ENCODE results near the gene CYFIP1.

CYFIP1 gene

DNA sequence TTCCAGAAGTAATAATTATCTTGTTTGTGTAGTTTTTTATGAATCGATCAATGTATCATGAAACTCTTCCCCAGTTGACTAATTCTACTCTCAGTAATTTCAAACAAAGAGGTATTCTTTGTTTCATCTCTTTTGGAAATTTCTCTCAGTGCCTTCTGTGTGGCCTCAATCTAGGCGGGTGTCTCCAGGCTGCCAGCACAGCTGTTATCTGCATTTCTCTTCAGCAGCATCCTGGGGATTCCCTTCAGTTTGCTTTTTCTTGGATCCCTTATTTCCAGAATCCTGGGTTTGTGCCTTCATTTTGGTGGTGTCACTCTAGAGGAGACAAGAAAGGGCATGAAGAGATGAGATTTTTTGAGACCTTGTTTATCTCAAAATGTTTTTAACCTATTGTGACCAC is 119.0 kb downstream of the CYFIP1 start:
- no peak for DNase-seq

DNA sequence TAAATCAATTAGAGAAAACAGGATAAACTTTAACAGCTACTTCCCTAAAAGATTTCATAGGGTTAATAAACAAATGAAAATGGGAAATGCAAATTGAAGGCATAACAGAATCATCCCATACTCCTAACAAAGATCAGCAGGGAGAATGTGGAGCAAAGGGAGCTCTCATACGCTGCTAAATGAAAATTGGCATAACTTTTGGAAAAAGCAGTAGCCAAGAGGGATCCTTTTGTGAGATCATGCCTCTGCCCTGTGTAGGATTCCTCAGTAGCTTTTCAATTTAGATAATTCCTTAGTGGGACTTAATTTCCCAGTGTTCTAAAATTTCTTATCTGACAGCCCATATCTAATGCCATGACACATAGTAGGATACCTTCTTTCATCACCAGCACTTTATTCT is 123.5 kb downstream of the CYFIP1 start:
- DNase-seq, result no peak

DNA sequence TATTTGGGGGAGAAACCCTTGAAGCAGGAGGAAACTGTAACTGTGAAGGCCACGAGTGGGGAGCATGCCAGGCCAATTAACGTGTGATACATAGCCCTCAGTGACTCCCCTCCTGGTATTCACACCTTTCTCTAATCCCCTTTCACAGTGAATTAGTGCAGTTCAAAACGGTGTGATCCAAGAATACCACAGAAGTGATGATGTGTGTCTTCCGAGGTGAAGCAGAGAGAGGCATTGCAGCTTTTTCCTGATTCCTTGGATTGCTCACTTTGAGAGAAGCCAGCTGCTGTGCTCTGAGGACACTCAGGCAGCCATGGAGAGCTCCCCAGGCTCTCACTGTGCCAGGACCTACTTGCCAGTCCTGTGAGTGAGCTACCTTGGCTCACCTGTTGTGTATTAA is 124.4 kb downstream of the CYFIP1 start:
- no peak for DNase-seq

DNA sequence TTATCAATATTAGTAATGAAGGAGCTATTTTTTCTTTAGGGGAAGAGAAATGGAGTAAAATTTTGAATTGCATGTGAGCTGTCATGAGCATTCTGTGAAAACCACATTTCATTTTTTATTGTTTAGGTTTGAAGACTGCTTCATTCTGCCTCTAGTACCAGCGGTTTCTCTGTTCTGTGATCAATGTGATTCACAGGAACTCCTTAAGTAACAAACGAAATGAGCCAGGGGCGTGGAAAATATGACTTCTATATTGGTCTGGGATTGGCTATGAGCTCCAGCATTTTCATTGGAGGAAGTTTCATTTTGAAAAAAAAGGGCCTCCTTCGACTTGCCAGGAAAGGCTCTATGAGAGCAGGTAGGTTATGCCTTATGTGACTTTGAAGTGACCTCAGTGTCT is 128.7 kb downstream of the CYFIP1 start:
- no peak for DNase-seq

DNA sequence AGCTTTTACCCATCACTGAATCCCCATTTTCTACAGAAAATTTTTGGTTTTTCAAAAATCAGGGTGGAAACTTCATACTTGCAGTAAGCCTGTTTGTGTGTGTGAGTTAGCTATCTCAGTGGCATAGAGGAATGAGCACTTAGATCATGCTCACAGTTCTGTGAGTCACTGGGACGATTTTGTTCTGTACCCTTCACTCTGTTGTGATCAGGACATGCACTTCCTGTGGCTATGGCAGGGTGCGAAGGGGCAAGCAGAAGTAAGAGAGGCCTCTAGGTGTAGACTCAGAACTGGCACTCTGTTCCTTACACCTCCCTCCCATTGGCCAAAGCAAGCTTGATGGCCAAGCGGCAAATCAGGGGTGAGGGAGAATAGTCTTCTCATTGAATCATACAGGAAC is 130.1 kb downstream of the CYFIP1 start:
- DNase-seq, result no peak

DNA sequence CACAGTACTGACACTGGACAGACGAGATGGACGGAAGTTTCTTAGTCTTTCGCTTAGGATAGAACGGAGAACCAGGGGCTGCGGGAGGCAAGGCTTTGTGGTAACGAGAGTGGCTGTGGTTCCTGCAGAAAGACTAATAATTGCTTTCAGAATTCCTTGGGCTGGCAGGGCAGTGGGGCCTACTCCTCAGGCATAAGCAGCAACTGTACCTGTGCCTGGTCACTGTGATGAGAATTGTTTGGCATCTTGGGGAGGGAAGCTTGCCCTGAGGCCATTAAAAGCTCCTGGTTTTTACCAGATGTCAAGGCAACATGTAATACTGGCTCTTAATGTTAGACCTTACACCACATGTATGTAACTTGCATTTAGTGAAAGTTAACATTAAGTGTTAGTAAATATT is 134.1 kb downstream of the CYFIP1 start:
- DNase-seq, result no peak

DNA sequence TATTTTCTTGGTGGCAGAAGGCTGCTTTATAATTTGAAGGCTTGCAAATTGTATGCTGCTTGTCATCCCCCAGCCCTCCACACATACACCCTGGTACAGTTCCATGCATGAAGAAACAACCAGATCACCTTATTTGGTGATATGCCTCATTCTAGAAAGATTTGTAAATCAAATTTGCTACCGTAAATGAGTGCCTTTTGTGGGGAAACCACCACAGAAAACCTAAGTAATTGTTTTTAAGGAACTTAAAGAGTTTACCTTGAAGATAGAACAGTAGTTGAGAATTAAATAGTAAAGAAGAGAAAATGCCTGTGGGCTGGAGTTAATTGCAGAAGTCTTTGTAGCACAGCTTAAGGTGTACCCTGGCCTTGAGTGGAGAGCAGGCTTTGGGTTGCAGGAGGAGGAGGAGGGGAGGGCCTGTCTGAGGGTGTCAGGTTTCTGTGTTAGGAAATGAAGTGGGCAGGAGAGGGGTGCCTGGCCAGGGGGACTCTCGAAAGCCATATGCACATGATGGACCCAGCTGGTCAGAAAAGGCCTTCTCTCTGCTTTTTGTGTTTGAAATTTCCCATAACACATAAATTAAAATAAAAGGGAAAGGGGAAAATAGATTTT is 134.8 kb downstream of the CYFIP1 start:
- DNase-seq, result no peak

DNA sequence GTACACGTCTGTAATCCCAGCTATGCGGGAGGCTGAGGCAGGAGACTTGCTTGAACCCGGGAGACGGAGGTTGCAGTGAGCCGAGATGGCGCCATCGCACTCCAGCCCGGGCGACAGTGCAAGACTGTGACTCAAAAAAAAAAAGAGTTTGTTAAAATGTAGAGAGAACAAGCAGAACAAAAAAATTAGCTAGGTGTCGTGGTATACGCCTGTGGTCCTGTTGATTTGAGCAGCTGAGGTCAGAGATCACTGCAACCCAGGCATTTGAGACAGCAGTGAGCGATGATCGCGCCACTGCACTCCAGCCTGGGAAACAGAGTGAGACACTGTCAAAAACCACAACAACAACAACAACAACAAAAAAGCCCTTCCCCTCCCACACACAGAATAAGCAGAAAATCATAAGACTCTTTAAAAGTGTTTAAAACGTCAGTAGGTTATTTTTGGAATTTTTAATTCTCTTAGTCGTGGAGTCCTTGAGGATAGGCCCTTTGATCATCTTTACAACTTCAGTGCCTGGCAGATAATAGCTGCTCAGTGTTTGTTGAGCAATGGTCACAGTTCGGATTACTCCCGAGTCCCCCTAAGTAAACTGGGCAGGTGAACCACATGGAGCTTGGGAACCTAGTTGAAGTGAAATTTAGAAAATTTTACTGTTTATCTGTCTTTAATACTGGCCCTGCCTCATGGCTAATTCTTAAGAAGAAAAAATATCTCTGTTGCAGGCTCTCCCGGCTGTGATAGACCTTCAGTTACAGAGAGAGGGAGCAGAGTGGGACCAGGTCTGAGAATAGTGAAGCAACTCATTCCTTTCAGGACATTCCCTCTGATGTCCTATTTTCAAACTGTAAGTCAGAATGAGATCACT is 135.5 kb downstream of the CYFIP1 start:
- DNase-seq, result no peak

DNA sequence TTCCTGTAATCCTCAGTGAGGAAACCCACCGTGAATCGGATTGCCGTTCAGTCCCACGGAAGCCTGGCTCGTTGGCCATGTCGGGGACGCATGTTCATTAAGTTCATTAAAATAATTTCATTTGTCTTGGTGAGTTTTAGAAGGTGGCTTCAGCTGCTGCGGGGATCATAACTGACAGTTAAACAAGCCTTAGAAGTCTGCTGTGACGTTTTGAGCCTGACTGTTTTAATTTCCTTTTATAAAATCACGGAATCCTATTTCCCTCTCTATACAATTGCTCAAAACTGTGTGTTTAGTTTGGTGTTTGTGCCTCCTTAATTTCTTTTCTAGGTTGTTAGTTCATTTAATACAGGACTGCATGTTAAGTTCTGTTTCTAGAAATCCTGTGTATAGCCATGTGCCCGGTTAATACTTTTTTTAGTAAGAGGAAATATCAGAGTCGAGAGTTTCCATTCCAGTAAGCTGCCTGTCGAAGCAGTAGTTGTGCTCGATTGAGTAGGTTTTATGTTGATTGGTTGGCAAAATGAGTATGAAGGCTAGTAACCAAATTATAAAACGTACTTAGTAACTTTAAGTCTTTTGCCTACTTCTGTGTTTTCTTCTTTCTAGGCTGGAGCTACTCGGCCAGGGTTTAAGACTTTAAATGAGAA is 141.0 kb downstream of the CYFIP1 start:
- no peak for DNase-seq

DNA sequence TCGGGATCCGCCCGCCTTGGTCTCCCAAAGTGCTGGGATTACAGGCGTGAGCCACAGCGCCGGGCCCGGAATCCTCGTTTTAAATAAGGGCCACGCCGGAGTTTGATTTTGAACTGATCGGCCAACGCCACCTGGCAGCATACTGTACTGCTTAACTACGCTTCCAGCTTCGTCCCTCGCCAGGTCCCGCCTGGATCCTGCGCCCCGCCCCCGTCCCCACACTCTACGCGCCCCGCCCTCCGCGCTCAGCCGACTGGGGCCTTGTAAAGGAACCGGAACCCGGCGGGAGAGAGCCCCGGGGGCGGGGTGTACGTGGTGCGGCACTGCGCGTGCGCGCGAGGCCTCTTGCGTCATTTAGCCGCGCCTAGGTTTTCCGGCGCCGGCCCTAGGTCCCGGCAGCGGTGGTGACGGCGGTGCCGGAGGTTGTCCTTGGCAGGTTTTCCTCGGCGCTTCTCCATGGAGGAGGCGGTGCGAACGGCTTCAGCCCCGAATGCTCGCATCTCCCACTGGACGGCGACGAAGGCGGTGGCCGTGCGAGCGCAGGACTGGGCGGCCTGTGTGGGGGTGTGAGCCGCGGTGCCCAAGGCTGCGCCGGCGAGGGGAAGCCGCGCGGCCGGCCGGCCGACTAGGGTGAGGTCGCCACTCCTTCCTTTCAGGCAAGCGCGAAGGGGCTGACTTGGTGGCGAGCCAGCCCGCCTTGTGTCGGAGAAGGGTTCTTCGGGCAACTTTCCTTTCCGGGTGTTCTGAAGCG is 141.7 kb downstream of the CYFIP1 start, which contains the start of gene NIPA2:
Gene NIPA2 (plus strand): TSS at position 375 of the 751 bp plus-strand sequence. CDS start 13,066 bp downstream, outside the sequence.
- peak; percentile 94 for DNase-seq

DNA sequence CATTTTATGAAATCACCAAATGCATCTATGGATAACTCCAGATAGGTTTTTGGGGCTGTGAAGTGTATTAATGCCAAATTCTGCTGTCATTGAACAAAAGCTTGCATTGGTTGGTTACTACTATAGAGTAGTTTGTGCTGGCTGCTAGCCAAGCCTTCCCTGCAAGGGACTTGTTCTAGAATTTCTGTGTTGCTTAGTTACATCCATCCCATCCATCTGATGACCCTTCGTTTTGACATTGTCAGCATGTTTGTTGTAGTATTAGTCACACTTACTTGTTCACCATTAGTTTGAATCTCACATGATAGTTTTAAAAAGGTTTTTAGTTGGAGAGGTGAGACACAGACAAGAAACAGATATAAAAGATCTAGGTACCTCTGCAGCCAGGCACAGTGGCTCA is 148.7 kb downstream of the CYFIP1 start:
- no peak for DNase-seq

DNA sequence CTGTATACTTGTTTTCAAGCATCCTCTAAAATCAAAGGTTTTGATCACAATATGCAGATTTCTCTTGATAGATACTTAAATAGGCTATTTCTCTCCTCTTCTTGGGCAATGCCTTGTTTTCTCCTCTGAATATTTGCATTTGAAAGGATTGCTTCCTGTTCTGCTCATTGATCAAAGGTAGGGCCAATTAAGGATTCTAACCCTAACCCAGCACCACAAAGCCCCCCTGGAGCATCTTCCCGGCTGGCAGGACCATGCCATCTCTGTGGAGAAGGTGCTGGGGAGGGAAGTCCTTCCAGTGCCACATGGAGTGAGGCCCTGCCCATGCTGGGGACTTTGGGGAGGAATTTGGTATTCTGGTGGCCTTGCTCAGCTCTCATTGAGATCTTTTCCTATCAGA is 153.0 kb downstream of the CYFIP1 start:
- DNase-seq, result no peak

DNA sequence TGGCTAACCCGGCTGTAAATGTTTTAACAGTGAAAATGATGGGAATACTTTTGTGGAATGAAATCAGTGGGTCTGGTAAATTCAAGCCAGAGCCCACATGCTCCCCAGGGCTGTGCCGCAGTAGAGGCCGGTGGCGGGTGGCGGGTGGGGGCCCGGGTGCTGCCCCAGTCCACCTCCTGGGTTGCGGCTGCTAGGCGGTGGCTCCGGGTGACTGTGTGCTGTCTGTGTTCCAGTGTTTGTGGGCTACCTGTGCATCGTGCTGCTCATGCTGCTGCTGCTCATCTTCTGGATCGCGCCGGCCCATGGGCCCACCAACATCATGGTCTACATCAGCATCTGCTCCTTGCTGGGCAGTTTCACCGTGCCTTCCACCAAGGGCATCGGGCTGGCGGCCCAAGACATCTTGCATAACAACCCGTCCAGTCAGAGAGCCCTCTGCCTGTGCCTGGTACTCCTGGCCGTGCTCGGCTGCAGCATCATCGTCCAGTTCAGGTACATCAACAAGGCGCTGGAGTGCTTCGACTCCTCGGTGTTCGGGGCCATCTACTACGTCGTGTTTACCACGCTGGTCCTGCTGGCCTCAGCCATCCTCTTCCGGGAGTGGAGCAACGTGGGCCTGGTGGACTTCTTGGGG is 156.6 kb downstream of the CYFIP1 start:
- DNase-seq, result no peak

DNA sequence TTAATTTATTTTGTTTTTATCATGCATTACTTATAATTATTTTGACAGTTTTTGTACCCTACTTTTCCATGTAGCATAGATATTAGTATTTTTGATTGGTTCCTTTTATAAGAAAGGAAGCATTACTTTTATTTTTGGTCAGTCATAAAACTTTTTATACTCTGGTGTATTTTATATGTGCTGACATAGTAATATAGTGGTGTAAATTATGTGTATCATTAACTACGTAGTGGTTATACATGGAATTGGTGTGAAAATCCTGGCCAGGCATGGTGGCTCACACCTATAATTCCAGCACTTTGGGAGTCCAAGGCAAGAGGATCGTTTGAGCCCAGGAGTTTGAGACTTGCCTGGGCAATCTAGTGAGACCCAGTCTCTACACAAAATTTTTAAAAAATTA is 160.5 kb downstream of the CYFIP1 start:
- no peak for DNase-seq
